Heart left ventricle (tissue), 13 donors: ENCODE measurements around the gene AGAP4.
"Not testable (repeated sequence)": the region's sequence is repeated elsewhere in the genome, so short reads cannot be mapped to it uniquely, and the experiment has no call there.

Experiments used
- CTCF ChIP-seq, 12 donors: fragments of 200-600 bp; sonication (generic) in 4 of 12; IDR thresholded peaks; one replicate each; pipeline versions ENCODE4 v1.5.0 to v1.8.0; 2018 to 2022; ENCODE audit warnings: antibody characterized with exemption in 12 of 12, mild to moderate bottlenecking in 5 of 12
- POLR2A ChIP-seq, 2 donors: fragments of 450-650 bp; IDR thresholded peaks; one replicate each; pipeline ENCODE4 v1.6.1; 2017; ENCODE audit warnings: antibody characterized with exemption in 2 of 2, mild to moderate bottlenecking in 2 of 2, moderate library complexity in 2 of 2
- donor health status: ischemic (EF 13 %, LVEDD 7.1; RV severe dilation, severe dysfunction).
- donor health status: DM: no; HTN: yes; CAD: no.
- donor health status: DM: no; HTN: no; CAD: no.
- donor health status: ischemic (EF 25% LVEDD 6.9; RV normal size, moderate dysfunction).
- donor health status: ischemic (EF 25% LVEDD 5.7; RV mildly dilated, moderate dysfunction).
- donor health status: ischemic (EF 35%, LVEDD 5.7; RV mildly dilated, moderate dysfunction).
- donor health status: nonischemic (EF 11% LVEDD 7.7; RV severe dilation, severe dysfunction).
- donor health status: DM: yes; HTN: yes; CAD: no.
- donor health status: PGD.
- donor health status: ischemic (EF 29% LVEDD 5.4; RV normal size, mild dysfunction).
- donor health status: nonischemic (EF 23%, LVEDD 6.1; RV moderate dilation, normal function).

- not testable (repeated sequence) for TF ChIP-seq POLR2A, CTCF (IDR thresholded peaks at IDR 0.05)
Observed at GRCh38 chr10:45794761-45795160, 52.5 kb downstream of the AGAP4 start.
